Liver (tissue), 2 donors: ENCODE measurements around the gene CKMT2.

Source experiments
- CTCF ChIP-seq: fragments of 150-350 bp; IDR thresholded peaks from 2 replicates; pipeline ENCODE4 v1.5.1; 2017; ENCODE audit warnings: improper control_type of control experiment, low read depth, low read length; ENCODE audit not compliant: missing input control
- FOXA1 ChIP-seq: IDR thresholded peaks from 2 replicates; pipeline ENCODE4 v1.6.1; 2016; ENCODE audit warnings: antibody characterized with exemption
- YY1 ChIP-seq: IDR thresholded peaks from 2 replicates; pipeline ENCODE4 v1.6.1; 2016; ENCODE audit warnings: antibody characterized with exemption, mild to moderate bottlenecking
- TF ChIP-seq, protein P1 (sequence below): IDR thresholded peaks from 2 replicates; pipeline ENCODE4 v1.6.1; 2016; ENCODE audit warnings: antibody characterized with exemption
- donor health status: healthy.

GRCh38 chr5:81265101-81265500, 32.0 kb downstream of the CKMT2 start:
- TF ChIP-seq CTCF: no peak
- TF ChIP-seq YY1: no peak
- TF ChIP-seq, protein P1, sequence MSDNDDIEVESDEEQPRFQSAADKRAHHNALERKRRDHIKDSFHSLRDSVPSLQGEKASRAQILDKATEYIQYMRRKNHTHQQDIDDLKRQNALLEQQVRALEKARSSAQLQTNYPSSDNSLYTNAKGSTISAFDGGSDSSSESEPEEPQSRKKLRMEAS: no peak
- no peak for TF ChIP-seq FOXA1
